Measurements from ENCODE around the gene RNASEH2A.

GRCh38 chr19:12787458-12787857 lies 18.9 kb upstream of the RNASEH2A start:
- TF ChIP-seq CTCF (IDR thresholded peaks at IDR 0.05) (no peak), POLR2A (IDR thresholded peaks at IDR 0.05) (no peak), POLR2AphosphoS5 (IDR thresholded peaks at IDR 0.05) (no peak)
